Measurements from ENCODE around the gene TOX2.

Gene TOX2

GRCh38 chr20:44111712-44112335 is 197.2 kb downstream of the TOX2 start:
- peak; percentile 28 for DNase-seq

- DNase-seq: no peak
Measured at GRCh38 chr20:44112456-44112855, 197.8 kb downstream of the TOX2 start.

GRCh38 chr20:44112889-44113617 is 198.4 kb downstream of the TOX2 start:
- no peak for DNase-seq

- DNase-seq: no peak
Measured at GRCh38 chr20:44113618-44114376, 199.1 kb downstream of the TOX2 start.

GRCh38 chr20:44115181-44115580 is 200.5 kb downstream of the TOX2 start:
- DNase-seq: no peak

- no peak for DNase-seq
Measured at GRCh38 chr20:44115762-44116644, 201.4 kb downstream of the TOX2 start.

GRCh38 chr20:44117296-44118184 is 202.9 kb downstream of the TOX2 start:
- no peak for DNase-seq

- DNase-seq: no peak
Measured at GRCh38 chr20:44118185-44119033, 203.8 kb downstream of the TOX2 start.
